Neural cell (in vitro differentiated cells): ENCODE results near the gene PPARG. TPM values are rescaled to one million over a fixed set of nuclear protein-coding genes. Genes with fewer than 3 reads are reported as not detected.

ENCODE experiments used
- H2AFZ ChIP-seq: fragments of 200-600, 300-800 bp; sonication (generic), shearing (Covaris generic); 2 replicates; pipeline ENCODE4 v1.6.0; 2014; ENCODE audit warnings: low read depth, mild to moderate bottlenecking, antibody characterized with exemption, low read length, moderate library complexity
- H3F3A ChIP-seq: fragments of 200-600 bp; shearing (Covaris generic); 2 replicates; pipeline ENCODE4 v1.6.1; 2016; ENCODE audit warnings: mild to moderate bottlenecking, moderate library complexity, mixed read lengths, antibody characterized with exemption, low read length; ENCODE audit not compliant: insufficient read depth, poor library complexity, severe bottlenecking
- H3K27ac ChIP-seq: fragments of 200-600, 300-800 bp; sonication (generic), shearing (Covaris generic); 2 replicates; pipeline ENCODE4 v1.5.1; 2014; ENCODE audit warnings: mild to moderate bottlenecking, low read length, moderate library complexity
- H3K27me3 ChIP-seq: fragments of 300-800, 200-600 bp; sonication (generic), shearing (Covaris generic); 2 replicates; pipeline ENCODE4 v1.6.0; 2014; ENCODE audit warnings: mild to moderate bottlenecking, low read depth, low read length, moderate library complexity; ENCODE audit not compliant: insufficient read depth
- H3K36me3 ChIP-seq: fragments of 300-800, 200-600 bp; sonication (generic), shearing (Covaris generic); 2 replicates; pipeline ENCODE4 v1.5.1; 2014; ENCODE audit warnings: mild to moderate bottlenecking, antibody characterized with exemption, low read length, moderate library complexity; ENCODE audit not compliant: insufficient read depth
- H3K4me2 ChIP-seq: fragments of 300-800, 200-600 bp; sonication (generic), shearing (Covaris generic); 2 replicates; pipeline ENCODE4 v1.6.0; 2014; ENCODE audit warnings: mild to moderate bottlenecking, low read length
- H3K4me3 ChIP-seq: fragments of 300-800, 200-600 bp; sonication (generic), shearing (Covaris generic); 2 replicates; pipeline ENCODE4 v1.5.1; 2014; ENCODE audit warnings: mild to moderate bottlenecking, low read length, moderate library complexity
- H3K79me2 ChIP-seq: fragments of 200-600 bp; shearing (Covaris generic); replicated peaks from 2 replicates; pipeline ENCODE4 v1.6.0; 2014; ENCODE audit warnings: mild to moderate bottlenecking, low read length, moderate library complexity; ENCODE audit not compliant: insufficient read depth
- H3K9ac ChIP-seq: fragments of 300-800, 200-600 bp; sonication (generic), shearing (Covaris generic); 2 replicates; pipeline ENCODE4 v1.6.1; 2016; ENCODE audit warnings: mild to moderate bottlenecking, low read length, mixed read lengths
- H3K9me2 ChIP-seq: fragments of 200-600 bp; shearing (Covaris generic); 2 replicates; pipeline ENCODE4 v1.6.1; 2016; ENCODE audit warnings: mild to moderate bottlenecking, low read length, mixed read lengths; ENCODE audit not compliant: insufficient read depth
- H3K9me3 ChIP-seq: fragments of 200-600, 300-800 bp; sonication (generic), shearing (Covaris generic); 2 replicates; pipeline ENCODE4 v1.6.1; 2016; ENCODE audit warnings: mild to moderate bottlenecking, mixed run types, low read length, moderate library complexity, mixed read lengths
- H4K20me1 ChIP-seq: fragments of 200-600 bp; shearing (Covaris generic); 2 replicates; pipeline ENCODE4 v1.6.1; 2016; ENCODE audit warnings: mild to moderate bottlenecking, mixed run types; ENCODE audit not compliant: insufficient read depth
- EP300 ChIP-seq: fragments of 450-650 bp; conservative IDR thresholded peaks from 2 replicates; pipeline ENCODE4 v1.6.1; 2014; ENCODE audit warnings: antibody characterized with exemption, mild to moderate bottlenecking, moderate library complexity; ENCODE audit not compliant: poor library complexity, severe bottlenecking
- EZH2 ChIP-seq: fragments of 200-600, 300-800 bp; shearing (Covaris generic), sonication (generic); IDR thresholded peaks from 2 replicates; pipeline ENCODE4 v1.6.1; 2014; ENCODE audit warnings: antibody characterized with exemption, low read length, borderline replicate concordance, mild to moderate bottlenecking; ENCODE audit not compliant: insufficient read depth, poor library complexity, severe bottlenecking
- MXI1 ChIP-seq: fragments of 450-650 bp; conservative IDR thresholded peaks from 2 replicates; pipeline ENCODE4 v1.6.1; 2014; ENCODE audit warnings: antibody characterized with exemption, mild to moderate bottlenecking; ENCODE audit not compliant: poor library complexity, severe bottlenecking
- POLR2AphosphoS5 ChIP-seq: IDR thresholded peaks from 2 replicates; pipeline ENCODE4 v1.6.1; 2012
- RAD21 ChIP-seq: fragments of 450-650 bp; conservative IDR thresholded peaks from 2 replicates; pipeline ENCODE4 v1.6.1; 2014; ENCODE audit warnings: antibody characterized with exemption, mild to moderate bottlenecking, moderate library complexity
- SMC3 ChIP-seq: fragments of 450-650 bp; conservative IDR thresholded peaks from 2 replicates; pipeline ENCODE4 v1.6.1; 2014; ENCODE audit warnings: antibody characterized with exemption, mild to moderate bottlenecking, moderate library complexity; ENCODE audit not compliant: poor library complexity
- TAF1 ChIP-seq: IDR thresholded peaks from 2 replicates; pipeline ENCODE4 v1.6.1; 2012; ENCODE audit warnings: low read depth
- polyA plus RNA-seq: library from polyadenylated mRNA; depleted of rRNA; stranded (reverse); fragments of >200 nt; gene quantifications from 2 replicates; pipeline ENCODE4 v1.2.3, GENCODE V29; 2014
- TF ChIP-seq, protein P1 (sequence below): IDR thresholded peaks from 2 replicates; pipeline ENCODE4 v1.6.1; 2012; ENCODE audit warnings: borderline replicate concordance
- TF ChIP-seq, protein P2 (sequence below): fragments of 450-650 bp; IDR thresholded peaks from 2 replicates; pipeline ENCODE4 v1.5.1; 2014; ENCODE audit warnings: antibody characterized with exemption, mild to moderate bottlenecking, moderate library complexity; ENCODE audit not compliant: poor library complexity, severe bottlenecking

PPARG gene
- polyA plus RNA-seq, 1 donor from 2014 or later, result 0.35 TPM

DNA sequence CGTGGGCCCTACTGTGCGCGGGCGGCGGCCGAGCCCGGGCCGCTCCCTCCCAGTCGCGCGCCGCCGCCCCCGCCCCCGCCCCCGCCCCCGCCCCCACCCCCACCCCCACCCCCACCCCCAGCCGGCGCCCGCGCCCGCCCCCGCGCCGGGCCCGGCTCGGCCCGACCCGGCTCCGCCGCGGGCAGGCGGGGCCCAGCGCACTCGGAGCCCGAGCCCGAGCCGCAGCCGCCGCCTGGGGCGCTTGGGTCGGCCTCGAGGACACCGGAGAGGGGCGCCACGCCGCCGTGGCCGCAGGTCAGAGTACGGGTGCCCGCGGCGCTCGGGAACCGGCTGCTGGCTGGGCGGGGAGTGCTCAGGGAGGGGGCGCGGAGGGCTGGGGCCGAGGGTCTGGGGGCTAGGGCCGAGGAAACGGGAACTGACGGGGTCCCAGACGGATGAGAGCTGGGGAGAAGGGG, 1.1 kb upstream of the PPARG start:
- peaks cover 55% of the 10 kb centered on the region for H3K27me3 ChIP-seq
- no peak overlapping the region for H3K4me2 ChIP-seq
- TF ChIP-seq RAD21 (no peak), POLR2AphosphoS5 (no peak), EP300 (no peak), MXI1 (no peak)
- TF ChIP-seq, protein P1, sequence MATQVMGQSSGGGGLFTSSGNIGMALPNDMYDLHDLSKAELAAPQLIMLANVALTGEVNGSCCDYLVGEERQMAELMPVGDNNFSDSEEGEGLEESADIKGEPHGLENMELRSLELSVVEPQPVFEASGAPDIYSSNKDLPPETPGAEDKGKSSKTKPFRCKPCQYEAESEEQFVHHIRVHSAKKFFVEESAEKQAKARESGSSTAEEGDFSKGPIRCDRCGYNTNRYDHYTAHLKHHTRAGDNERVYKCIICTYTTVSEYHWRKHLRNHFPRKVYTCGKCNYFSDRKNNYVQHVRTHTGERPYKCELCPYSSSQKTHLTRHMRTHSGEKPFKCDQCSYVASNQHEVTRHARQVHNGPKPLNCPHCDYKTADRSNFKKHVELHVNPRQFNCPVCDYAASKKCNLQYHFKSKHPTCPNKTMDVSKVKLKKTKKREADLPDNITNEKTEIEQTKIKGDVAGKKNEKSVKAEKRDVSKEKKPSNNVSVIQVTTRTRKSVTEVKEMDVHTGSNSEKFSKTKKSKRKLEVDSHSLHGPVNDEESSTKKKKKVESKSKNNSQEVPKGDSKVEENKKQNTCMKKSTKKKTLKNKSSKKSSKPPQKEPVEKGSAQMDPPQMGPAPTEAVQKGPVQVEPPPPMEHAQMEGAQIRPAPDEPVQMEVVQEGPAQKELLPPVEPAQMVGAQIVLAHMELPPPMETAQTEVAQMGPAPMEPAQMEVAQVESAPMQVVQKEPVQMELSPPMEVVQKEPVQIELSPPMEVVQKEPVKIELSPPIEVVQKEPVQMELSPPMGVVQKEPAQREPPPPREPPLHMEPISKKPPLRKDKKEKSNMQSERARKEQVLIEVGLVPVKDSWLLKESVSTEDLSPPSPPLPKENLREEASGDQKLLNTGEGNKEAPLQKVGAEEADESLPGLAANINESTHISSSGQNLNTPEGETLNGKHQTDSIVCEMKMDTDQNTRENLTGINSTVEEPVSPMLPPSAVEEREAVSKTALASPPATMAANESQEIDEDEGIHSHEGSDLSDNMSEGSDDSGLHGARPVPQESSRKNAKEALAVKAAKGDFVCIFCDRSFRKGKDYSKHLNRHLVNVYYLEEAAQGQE, result no peak
- H3K9me2 ChIP-seq, result no peaks in the 10 kb centered on the region
- H3K27ac ChIP-seq, result no peak overlapping the region
- no peak overlapping the region for H2AFZ ChIP-seq
- H3K9me3 ChIP-seq, result no peaks in the 10 kb centered on the region
- H3F3A ChIP-seq, result no peaks in the 10 kb centered on the region
- no peaks in the 10 kb centered on the region for H4K20me1 ChIP-seq
- no peaks in the 10 kb centered on the region for H3K79me2 ChIP-seq
- H3K36me3 ChIP-seq, result no peaks in the 10 kb centered on the region
- peak overlapping the region; percentile 69 for H3K4me3 ChIP-seq
- no peak overlapping the region for H3K9ac ChIP-seq

DNA sequence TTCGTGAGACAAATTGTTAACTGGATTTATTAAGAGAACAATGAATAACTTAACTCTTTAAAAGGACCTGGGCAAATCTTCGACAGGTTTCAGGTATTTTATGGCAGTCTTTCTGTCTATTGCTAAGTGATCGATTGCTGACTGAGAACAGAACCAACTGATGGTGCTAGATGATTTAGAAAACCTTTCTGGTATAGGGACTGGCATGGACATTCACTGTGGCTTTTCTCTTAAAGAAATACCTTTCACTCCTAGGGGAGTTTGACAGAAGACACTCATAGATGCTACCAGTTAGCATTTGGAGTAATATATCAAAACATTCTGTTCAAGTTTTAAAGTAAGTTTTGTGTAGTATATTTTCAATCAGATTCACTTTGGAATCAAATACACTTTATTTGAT, 654 bp downstream of the PPARG start:
- Histone ChIP-seq H3K9ac (no peak overlapping the region), H3K27ac (no peak overlapping the region), H3F3A (no peaks in the 10 kb centered on the region), H4K20me1 (no peaks in the 10 kb centered on the region), H3K27me3 (peaks cover 55% of the 10 kb centered on the region), H3K36me3 (no peaks in the 10 kb centered on the region), H3K4me2 (no peak overlapping the region), H3K9me3 (no peaks in the 10 kb centered on the region), H3K9me2 (no peaks in the 10 kb centered on the region), H3K4me3 (no peak overlapping the region), H3K79me2 (no peaks in the 10 kb centered on the region), H2AFZ (no peak overlapping the region)
- TF ChIP-seq SMC3, result no peak
- no peak for TF ChIP-seq TAF1
- TF ChIP-seq RAD21, result no peak
- no peak for TF ChIP-seq EP300
- TF ChIP-seq, protein P1, result no peak
- TF ChIP-seq MXI1, result no peak
- no peak for TF ChIP-seq EZH2
- TF ChIP-seq POLR2AphosphoS5, result no peak
- TF ChIP-seq, protein P2, sequence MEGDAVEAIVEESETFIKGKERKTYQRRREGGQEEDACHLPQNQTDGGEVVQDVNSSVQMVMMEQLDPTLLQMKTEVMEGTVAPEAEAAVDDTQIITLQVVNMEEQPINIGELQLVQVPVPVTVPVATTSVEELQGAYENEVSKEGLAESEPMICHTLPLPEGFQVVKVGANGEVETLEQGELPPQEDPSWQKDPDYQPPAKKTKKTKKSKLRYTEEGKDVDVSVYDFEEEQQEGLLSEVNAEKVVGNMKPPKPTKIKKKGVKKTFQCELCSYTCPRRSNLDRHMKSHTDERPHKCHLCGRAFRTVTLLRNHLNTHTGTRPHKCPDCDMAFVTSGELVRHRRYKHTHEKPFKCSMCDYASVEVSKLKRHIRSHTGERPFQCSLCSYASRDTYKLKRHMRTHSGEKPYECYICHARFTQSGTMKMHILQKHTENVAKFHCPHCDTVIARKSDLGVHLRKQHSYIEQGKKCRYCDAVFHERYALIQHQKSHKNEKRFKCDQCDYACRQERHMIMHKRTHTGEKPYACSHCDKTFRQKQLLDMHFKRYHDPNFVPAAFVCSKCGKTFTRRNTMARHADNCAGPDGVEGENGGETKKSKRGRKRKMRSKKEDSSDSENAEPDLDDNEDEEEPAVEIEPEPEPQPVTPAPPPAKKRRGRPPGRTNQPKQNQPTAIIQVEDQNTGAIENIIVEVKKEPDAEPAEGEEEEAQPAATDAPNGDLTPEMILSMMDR, result no peak
